HG03097 (cell line): Measurements from ENCODE around the gene EIF4E2.

ENCODE experiments used
- ATAC-seq: cut with Tn5 transposase; IDR thresholded peaks from one replicate; pipeline ENCODE4 v1.9.1; 2021; ENCODE audit not compliant: unreplicated experiment, low FRiP score

The EIF4E2 gene

DNA sequence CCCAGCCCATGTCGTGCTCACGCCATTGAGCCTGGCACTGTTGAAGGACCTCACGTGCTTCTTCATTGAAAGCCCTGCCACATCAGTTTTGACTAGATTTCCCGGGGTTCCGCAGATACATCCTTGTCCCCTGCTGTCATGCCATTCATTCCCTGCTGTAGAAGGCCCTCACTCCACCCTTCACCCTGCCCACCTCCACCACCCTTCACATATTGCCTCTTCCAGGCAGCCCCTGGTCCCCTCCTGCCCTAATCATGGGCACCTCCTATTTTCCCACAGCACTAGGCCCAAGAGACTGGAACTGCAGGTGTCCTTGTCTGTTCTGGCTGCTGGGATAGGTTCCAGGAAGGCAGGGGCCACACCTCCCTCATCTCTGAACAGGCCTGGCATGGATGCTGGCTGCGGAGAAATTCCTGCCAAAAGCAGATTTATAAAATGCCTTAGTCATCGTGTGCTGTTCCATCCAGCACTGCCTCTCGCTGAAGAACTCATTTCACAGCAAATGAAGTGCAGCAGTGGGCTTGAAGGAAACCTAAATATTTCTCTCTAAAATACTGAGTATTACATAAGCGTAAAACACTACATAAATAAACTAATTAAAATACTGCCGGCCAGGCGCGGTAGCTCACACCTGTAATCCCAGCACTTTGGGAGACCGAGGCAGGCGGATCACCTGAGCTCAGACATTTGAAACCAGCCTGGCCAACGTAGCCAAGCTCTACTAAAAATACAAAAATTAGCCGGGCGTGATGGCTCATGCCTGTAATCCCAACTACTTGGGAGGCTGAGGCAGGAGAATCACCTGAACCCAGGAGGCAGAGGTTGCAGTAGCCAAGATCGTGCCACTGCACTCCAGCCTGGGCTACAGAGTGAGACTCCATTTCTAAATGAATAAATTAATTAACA, 38.4 kb downstream of the EIF4E2 start:
- no peak for ATAC-seq

DNA sequence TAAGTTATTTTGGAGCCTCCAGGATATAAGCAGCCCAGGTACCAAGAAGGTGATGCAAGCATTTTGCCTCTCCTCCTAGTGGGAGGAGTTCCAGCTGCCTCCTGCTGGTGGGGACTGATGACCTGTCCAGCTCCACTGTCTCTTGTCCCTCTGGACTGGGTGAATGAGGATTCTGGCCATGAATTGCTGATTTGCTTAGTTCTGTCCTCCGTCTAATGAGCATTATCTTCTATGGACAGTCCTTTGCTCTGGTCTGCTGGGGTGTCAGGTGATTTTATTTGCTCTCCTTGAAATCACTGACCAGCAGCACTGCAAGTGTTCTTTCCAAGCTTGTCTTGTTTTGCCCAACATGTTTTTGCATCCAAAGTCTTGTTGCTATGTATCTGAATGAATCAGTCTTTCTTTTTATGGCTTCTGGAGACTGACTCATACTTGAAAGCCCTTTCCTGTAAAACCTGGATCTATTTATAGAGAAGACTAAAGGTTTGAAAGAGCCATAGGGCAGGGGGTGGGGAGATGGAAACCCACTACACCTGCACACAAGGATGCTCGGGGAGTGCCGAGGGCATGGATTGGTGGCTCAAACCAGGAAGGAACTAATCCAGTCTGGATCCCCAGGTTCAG, 42.4 kb downstream of the EIF4E2 start:
- ATAC-seq: no peak

DNA sequence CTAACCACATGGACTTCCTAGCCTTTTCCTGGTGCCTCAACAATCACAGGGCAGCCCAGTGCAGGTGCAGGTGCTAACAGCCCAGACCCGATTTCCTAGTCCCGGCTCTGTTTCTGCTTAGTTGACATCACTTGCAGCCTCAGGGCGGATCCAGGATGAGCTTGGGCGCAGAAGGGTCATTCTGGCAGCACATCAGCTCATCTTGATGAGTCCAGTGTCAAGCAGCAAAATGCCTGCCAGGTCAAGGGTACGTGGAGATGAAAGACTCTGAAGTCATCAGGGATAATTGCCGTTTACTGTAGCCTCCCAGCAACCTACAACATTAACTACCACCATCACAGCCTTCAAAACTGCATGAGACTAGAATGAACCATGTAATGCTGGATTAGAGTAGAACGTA, 43.5 kb downstream of the EIF4E2 start:
- ATAC-seq: no peak

DNA sequence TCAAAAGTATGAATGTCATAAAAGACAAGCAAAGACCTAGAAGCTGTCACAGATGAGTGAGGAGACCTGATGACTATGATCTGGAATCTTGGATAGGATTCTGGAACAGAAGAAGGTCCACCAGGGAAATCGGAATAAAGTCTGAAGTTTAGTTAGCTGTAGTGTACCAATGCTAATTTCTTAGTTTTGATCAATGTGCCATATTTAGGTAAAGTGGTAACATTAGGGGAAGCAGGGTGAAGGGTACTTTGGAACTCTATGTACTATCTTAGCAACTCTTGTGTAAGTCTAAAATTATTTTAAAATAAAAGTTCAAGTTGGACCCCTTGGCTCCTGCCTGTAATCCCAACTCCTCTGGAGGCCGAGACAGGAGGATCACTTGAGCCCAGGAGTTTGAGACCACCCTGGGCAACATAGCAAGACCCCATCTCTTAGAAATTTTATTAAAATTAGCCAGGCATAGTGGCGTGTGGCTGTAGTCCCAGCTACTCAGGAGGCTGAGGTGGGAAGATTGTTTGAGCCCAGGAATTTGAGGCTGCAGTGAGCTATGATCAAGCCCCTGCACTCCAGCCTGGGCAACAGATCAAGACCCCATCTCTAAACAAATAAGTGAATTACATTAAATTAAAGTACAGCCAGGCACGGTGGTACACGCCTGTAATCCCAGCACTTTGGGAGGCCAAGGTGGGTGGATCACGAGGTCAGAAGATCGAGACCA, 47.0 kb downstream of the EIF4E2 start:
- ATAC-seq: no peak

DNA sequence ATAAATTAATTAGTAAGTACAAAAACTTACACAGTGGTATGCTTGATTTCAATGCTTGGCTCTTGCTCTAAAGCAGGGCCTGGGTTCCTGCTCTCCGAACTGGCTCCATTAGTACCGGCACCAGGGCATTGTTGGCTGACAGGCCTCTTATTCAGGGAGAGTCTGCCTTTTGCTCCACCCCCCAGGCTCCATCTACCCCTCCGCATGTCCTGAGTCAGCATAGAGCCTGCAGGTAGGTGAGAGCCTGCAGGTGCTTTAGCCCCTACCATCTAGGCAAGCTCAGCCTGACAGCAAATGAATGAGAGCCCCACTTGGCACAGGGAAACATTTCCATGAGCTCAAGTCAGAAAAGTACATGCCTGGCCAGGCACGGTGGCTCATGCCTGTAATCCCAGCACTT, 47.8 kb downstream of the EIF4E2 start:
- ATAC-seq: no peak

DNA sequence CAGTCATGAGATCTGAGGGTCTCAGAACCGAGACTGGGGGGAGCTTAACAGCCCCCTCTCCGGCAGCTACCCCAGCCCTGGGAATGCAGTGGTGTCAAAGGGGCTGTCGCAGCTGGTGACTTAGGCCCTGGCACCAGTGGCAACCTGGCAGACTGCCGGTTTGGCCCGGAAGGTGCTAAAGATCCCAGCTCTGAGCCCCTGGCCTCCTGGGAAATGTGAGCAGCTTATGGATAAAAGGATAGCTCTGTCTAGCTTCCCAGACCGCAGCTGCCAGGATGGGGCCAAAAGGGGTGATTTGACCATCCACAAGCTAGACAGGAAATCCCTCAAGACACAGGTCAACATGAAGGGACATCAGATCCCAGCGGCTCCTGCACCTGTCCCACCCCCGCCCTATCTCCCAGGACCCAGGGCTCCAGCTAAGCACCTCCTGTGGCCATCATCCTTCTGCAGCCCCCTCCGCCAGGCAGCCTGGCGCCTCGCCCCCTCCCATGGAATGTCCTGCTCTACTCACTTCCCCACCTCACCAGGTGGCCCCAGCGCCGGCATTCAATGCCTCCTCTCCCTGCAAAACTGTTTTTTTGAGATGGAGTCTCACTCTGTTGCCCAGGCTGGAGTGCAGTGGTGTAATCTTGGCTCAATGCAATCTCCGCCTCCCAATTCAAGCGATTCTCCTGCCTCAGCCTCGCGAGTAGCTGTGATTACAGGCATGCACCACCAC, 49.7 kb downstream of the EIF4E2 start:
- no peak for ATAC-seq

DNA sequence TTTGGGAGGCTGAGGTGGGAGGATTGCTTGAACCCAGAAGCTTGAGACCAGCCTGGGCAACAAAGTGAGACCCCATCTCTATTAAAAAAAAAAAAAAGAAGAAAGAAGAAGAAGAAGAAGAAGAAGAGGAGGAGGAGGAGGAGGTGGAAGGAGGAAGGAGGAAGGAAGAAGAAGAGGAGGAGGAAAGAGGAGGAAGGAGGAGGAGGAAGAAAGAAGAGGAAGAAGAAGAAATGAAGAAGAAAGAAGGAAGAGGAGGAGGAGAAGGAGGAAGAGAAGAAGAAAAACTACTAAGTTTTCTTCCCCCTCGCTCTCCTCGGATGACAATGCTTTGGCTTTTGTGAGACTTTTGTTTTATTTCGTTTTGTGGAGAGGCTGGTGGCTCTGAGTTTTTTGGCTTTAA, 52.8 kb downstream of the EIF4E2 start:
- no peak for ATAC-seq

DNA sequence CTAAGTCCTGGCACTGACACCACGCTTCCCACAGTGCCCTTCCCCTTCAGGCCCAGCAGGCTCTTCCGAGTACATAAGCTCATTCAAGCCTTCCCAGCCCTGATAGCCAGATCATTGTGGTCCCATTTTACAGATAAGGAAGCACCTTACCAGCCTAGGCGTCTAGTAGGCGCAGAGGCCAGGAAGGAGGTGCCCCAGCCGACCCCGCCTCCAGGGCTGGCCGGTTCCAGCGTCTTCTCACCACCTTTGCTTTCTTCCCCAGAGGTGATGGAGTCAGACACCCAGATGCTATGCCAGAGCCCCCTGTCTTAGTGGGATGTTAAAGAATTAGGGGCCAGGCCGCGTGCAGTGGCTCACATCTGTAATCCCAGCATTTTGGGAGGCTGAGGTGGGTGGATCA, 54.0 kb downstream of the EIF4E2 start:
- no peak for ATAC-seq

DNA sequence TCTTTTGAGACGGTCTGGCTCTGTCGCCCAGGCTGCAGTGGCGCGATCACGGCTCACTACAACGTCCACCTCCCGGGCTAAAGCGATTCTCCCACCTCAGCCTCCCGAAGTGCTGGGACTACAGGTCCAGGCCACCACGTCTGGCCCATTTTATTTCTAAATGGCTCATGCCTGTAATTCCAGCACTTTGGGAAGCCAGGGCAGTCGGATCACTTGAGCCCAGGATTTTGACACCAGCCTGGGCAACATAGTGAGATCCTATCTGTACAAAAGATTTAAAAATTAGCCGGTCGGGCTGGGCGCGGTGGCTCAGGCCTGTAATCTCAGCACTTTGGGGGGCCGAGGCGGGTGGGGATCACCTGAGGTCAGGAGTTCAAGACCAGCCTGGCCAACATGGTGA, 56.5 kb downstream of the EIF4E2 start:
- ATAC-seq: no peak

DNA sequence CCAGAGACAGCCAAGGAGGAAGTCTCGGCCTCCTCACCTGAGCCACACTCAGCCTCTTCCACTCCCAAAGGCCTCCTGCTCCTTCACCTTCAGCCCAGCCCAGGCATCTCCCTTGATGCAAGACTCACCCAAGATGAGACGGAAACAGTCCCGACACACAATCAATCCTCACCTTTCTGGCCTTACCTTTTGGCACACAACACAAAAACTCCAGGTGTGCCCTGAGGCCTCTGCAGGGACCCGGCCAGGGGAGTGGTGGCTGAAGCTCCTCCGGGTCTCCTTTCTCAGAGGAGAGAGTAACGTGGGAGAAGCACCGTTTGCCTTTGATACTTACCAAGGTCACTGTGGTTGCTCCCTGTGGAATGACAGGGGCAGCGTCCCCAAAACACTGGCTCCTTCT, 59.1 kb downstream of the EIF4E2 start:
- no peak for ATAC-seq

DNA sequence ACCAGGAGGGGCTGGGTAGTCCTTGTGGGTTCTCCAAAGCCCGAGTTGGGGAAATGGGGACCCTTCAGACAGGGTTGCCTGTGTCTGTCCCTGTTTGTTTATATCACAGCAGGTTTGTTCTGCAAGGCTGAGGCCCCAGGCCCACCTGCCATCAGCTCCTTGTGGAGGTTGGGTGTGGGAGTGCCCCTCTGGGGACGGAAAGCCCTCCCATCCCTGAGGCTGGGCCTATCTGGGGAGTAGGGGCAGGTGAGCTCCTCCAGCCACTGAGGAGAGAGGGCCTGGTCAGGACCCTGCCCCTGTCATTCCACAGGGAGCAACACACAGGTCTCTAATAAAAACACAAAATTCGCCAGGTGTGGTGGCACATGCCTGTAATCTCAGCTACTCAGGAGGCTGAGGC, 59.6 kb downstream of the EIF4E2 start:
- ATAC-seq: no peak

DNA sequence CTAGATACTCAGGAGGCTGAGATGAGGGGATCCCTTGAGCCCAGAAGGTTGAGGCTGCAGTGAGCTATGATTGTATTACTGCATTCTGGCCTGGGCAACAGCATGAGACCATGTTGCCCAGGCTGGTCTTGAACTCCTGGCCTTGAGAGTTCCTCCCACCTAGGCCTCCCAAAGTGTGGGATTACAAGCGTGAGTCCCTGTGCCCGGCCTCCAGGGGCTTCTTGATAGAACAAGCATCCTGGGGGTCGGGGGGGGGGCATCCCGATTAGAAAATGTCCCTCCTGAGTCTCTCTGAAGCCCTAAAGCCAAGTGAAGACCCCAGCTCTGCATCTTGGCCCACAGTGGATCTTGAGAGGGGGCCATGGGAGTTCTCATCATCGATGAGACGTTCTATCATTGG, 60.6 kb downstream of the EIF4E2 start:
- no peak for ATAC-seq

DNA sequence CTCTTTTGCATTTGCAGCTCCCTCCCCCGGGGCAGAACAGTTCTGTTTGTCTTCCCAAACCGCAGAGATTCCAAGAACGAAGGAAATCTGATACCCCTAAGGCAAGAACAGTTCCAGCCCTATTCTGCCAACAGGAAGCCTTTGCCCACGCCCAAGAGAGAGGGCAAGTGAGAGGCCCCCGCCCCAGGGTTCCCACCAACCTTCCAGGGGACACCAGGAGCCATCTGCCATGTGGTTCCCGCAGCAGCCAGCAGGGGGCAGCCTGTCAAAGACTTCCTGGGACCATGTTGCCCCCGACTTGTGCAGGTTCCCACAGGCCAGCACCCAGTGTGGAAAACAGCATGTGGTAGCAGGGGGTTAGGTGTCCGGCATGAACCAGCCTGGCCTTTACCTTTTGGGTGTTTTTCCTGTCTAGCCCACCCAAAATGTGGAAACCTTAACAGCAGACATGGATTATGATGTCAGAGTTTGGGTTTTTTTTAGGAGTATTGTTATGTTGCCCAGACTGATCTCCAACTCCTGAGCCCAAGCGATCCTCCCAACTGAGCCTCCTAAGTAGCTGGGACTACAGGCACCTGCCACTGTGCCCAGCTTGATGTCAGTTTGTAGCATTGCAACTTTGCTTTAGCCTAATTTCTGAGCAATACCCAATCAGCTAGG, 61.2 kb downstream of the EIF4E2 start:
- ATAC-seq: no peak

DNA sequence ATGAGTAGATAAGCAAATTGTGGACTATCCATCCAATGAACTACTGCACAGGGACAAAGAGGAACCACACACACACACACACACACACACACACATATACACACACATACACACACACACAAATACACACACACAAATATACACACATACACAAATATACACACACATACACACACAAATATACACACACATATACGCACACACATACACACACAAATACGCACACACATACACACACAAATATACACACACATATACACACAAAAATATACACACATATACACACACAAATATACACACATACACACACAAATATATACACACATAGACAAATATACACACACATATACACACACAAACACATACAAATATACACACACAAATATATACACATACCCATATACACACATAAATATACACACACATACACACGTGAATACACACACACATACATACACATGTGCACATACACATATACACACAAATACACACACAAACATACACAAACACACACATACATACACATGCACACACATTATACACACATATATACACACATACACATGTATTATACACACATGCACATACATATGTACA, 63.1 kb downstream of the EIF4E2 start:
- ATAC-seq: no peak

DNA sequence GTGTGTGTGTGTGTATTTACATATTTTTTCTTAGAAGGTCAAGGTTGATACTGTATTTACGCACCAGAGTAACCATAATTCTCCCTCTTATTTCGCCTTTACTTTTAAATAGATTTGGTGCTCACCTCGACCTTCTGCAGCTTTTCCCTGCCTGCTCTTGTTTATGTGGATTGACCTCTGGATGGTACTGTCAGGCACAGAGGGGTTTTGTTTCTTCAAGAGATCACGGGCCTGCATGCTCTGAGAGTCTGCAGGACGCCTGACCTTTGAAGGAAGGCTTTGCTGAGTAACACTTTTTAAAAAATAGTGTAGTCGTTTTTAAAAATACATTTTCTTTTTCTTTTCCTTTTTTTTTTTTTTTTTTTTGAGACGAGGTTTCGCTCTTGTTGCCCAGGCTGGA, 64.8 kb downstream of the EIF4E2 start:
- ATAC-seq: no peak
